CD8-positive, alpha-beta memory T cell (primary cell): Measurements from ENCODE around the gene ITGB1BP1. TPM values are rescaled to one million over a fixed set of nuclear protein-coding genes. Genes with fewer than 3 reads are reported as not detected.

Source experiments
- CTCF ChIA-PET: fragments of 350-600 bp; sonication (Branson Sonifier 250); formaldehyde crosslinking; loops from one replicate; lab custom pipeline; 2021; ENCODE audit warnings: antibody characterized with exemption; lab: Charles Lee
- POLR2A ChIA-PET: fragments of 350-600 bp; sonication (Branson Sonifier 250); formaldehyde crosslinking; loops from one replicate; lab custom pipeline; 2021; ENCODE audit warnings: antibody characterized with exemption; lab: Charles Lee
- DNase-seq, 5 donors: peaks; one replicate each; pipeline versions ENCODE4 v3.0.0 to v3.0.0-alpha.2; 2020 to 2022; ENCODE audit warnings: mixed read lengths in 1 of 5
- H3K27ac ChIP-seq: one replicate; pipeline ENCODE4 v1.7.0; 2013; ENCODE audit warnings: low read depth, mild to moderate bottlenecking, low read length, moderate library complexity
- H3K27me3 ChIP-seq: 2 replicates; pipeline ENCODE4 v1.7.0; 2013; ENCODE audit warnings: low read length, mild to moderate bottlenecking; ENCODE audit not compliant: insufficient read depth, poor library complexity, severe bottlenecking
- H3K36me3 ChIP-seq: 2 replicates; pipeline ENCODE4 v1.7.0; 2013; ENCODE audit warnings: mild to moderate bottlenecking, low read length, moderate library complexity; ENCODE audit not compliant: insufficient read depth
- H3K4me1 ChIP-seq: 2 replicates; pipeline ENCODE4 v1.7.0; 2013; ENCODE audit warnings: mild to moderate bottlenecking, low read length, moderate library complexity; ENCODE audit not compliant: insufficient read depth
- H3K4me3 ChIP-seq: 2 replicates; pipeline ENCODE4 v1.7.0; 2013; ENCODE audit warnings: mild to moderate bottlenecking, low read length
- H3K9me3 ChIP-seq: 2 replicates; pipeline ENCODE4 v1.7.0; 2013; ENCODE audit warnings: mild to moderate bottlenecking, low read length
- H3K27ac Mint-ChIP-seq, 8 donors: one replicate each; pipeline ENCODE4 v1.8.0; 2020 to 2021; ENCODE audit warnings: mixed read lengths in 8 of 8, mild to moderate bottlenecking in 6 of 8, inconsistent platforms in 3 of 8, moderate library complexity in 3 of 8
- H3K27me3 Mint-ChIP-seq, 2 donors: one replicate each; pipeline ENCODE4 v1.8.0; 2020 to 2021; ENCODE audit warnings: mixed read lengths in 2 of 2, mild to moderate bottlenecking in 1 of 2, moderate library complexity in 1 of 2
- H3K36me3 Mint-ChIP-seq, 3 donors: one replicate each; pipeline ENCODE4 v1.8.0; 2020 to 2021; ENCODE audit warnings: mixed read lengths in 3 of 3, inconsistent platforms in 1 of 3, mild to moderate bottlenecking in 1 of 3
- H3K4me1 Mint-ChIP-seq, 3 donors: one replicate each; pipeline ENCODE4 v1.8.0; 2020 to 2021; ENCODE audit warnings: mixed read lengths in 3 of 3, inconsistent platforms in 1 of 3, mild to moderate bottlenecking in 1 of 3
- H3K4me3 Mint-ChIP-seq, 7 donors: one replicate each; pipeline ENCODE4 v1.8.0; 2020 to 2021; ENCODE audit warnings: mixed read lengths in 7 of 7, mild to moderate bottlenecking in 6 of 7, moderate library complexity in 4 of 7, inconsistent platforms in 2 of 7
- H3K9me3 Mint-ChIP-seq, 5 donors: one replicate each; pipeline ENCODE4 v1.8.0; 2020 to 2022; ENCODE audit warnings: mixed read lengths in 5 of 5, mild to moderate bottlenecking in 3 of 5, moderate library complexity in 2 of 5, inconsistent platforms in 1 of 5
- polyA plus RNA-seq: library from polyadenylated mRNA; unstranded; fragments of 300-500 nt; fragmentation: Illumina TruSeq; gene quantifications from one replicate; pipeline ENCODE4 v1.2.3, GENCODE V29; 2021
- total RNA-seq, 2 experiments: library from RNA; stranded (reverse); gene quantifications; one replicate each; pipeline ENCODE4 v1.2.3, GENCODE V29; 2021

Gene ITGB1BP1
- total and polyA plus RNA-seq, 3 experiments from 2014 or later = 185 to 200 (median 195) TPM

GRCh38 chr2:9440058-9440727 is 16.9 kb upstream of the ITGB1BP1 start:
- Histone ChIP-seq H3K27ac (no peak overlapping the region), H3K4me1 (no peaks in the 10 kb centered on the region), H3K4me3 (no peak overlapping the region), H3K27me3 (no peaks in the 10 kb centered on the region), H3K36me3 (peaks cover 20% of the 10 kb centered on the region), H3K9me3 (no peaks in the 10 kb centered on the region)
- Mint-ChIP-seq H3K27me3 (no peaks in the 10 kb centered on the region), H3K4me3 (no peak overlapping the region), H3K27ac (no peak overlapping the region), H3K4me1 (peaks cover 0 to 15% (median 14%) of the 10 kb centered on the region in 3 donors), H3K9me3 (peaks cover 0 to 2% (median 0%) of the 10 kb centered on the region in 5 donors), H3K36me3 (peaks cover 21 to 77% (median 29%) of the 10 kb centered on the region in 3 donors)
- ChIA-PET CTCF (no interaction called here), POLR2A (no interaction called here)
- no peak for DNase-seq

GRCh38 chr2:9439536-9439935 is 16.2 kb upstream of the ITGB1BP1 start:
- DNase-seq = no peak
- no peaks in the 10 kb centered on the region for H3K9me3 ChIP-seq
- H3K4me1 Mint-ChIP-seq = peaks cover 0 to 9% (median 8%) of the 10 kb centered on the region in 3 donors
- H3K27me3 Mint-ChIP-seq = no peaks in the 10 kb centered on the region
- no peaks in the 10 kb centered on the region for H3K27me3 ChIP-seq
- H3K36me3 Mint-ChIP-seq = peaks cover 23 to 77% (median 32%) of the 10 kb centered on the region in 3 donors
- H3K4me3 Mint-ChIP-seq = no peak overlapping the region
- no peaks in the 10 kb centered on the region for H3K4me1 ChIP-seq
- H3K27ac Mint-ChIP-seq = no peak overlapping the region
- peaks cover 0 to 1% (median 0%) of the 10 kb centered on the region in 5 donors for H3K9me3 Mint-ChIP-seq
- ChIA-PET CTCF (no interaction called here), POLR2A (no interaction called here)
- peaks cover 20% of the 10 kb centered on the region for H3K36me3 ChIP-seq
- H3K27ac ChIP-seq = no peak overlapping the region
- H3K4me3 ChIP-seq = no peak overlapping the region

GRCh38 chr2:9434489-9434888 is 11.2 kb upstream of the ITGB1BP1 start:
- H3K4me3 Mint-ChIP-seq = no peak overlapping the region
- no peaks in the 10 kb centered on the region for H3K4me1 Mint-ChIP-seq
- POLR2A ChIA-PET = no interaction called here
- no peaks in the 10 kb centered on the region for H3K27me3 Mint-ChIP-seq
- H3K36me3 Mint-ChIP-seq = peaks cover 21 to 82% (median 36%) of the 10 kb centered on the region in 3 donors
- Histone ChIP-seq H3K27ac (no peak overlapping the region), H3K4me3 (no peak overlapping the region), H3K27me3 (no peaks in the 10 kb centered on the region), H3K36me3 (peaks cover 28% of the 10 kb centered on the region), H3K4me1 (no peaks in the 10 kb centered on the region), H3K9me3 (no peaks in the 10 kb centered on the region)
- CTCF ChIA-PET = no interaction called here
- H3K9me3 Mint-ChIP-seq = no peaks in the 10 kb centered on the region
- peak overlapping the region in 2 of 8 donors; percentile 36 to 61 for H3K27ac Mint-ChIP-seq
- DNase-seq = no peak

GRCh38 chr2:9430316-9431293 is 7.3 kb upstream of the ITGB1BP1 start:
- DNase-seq = no peak
- peak overlapping the region in 1 of 8 donors; percentile 2 for H3K27ac Mint-ChIP-seq
- H3K27me3 Mint-ChIP-seq = no peaks in the 10 kb centered on the region
- Histone ChIP-seq H3K36me3 (peaks cover 19% of the 10 kb centered on the region), H3K4me1 (no peaks in the 10 kb centered on the region), H3K27me3 (no peaks in the 10 kb centered on the region), H3K4me3 (no peak overlapping the region), H3K27ac (no peak overlapping the region), H3K9me3 (no peaks in the 10 kb centered on the region)
- POLR2A ChIA-PET = no interaction called here
- CTCF ChIA-PET = no interaction called here
- H3K4me1 Mint-ChIP-seq = peaks cover 0 to 4% (median 2%) of the 10 kb centered on the region in 3 donors
- peaks cover 11 to 59% (median 26%) of the 10 kb centered on the region in 3 donors for H3K36me3 Mint-ChIP-seq
- no peak overlapping the region for H3K4me3 Mint-ChIP-seq
- H3K9me3 Mint-ChIP-seq = no peaks in the 10 kb centered on the region

GRCh38 chr2:9428965-9429577 is 5.7 kb upstream of the ITGB1BP1 start:
- Mint-ChIP-seq H3K27me3 (no peaks in the 10 kb centered on the region), H3K4me1 (peaks cover 0 to 4% (median 2%) of the 10 kb centered on the region in 3 donors), H3K27ac (peak overlapping the region in 2 of 8 donors; percentile 18 to 40), H3K36me3 (peaks cover 7 to 48% (median 19%) of the 10 kb centered on the region in 3 donors), H3K9me3 (no peaks in the 10 kb centered on the region), H3K4me3 (no peak overlapping the region)
- Histone ChIP-seq H3K27ac (no peak overlapping the region), H3K9me3 (no peaks in the 10 kb centered on the region), H3K27me3 (no peaks in the 10 kb centered on the region), H3K36me3 (peaks cover 19% of the 10 kb centered on the region), H3K4me1 (peaks cover 8% of the 10 kb centered on the region), H3K4me3 (no peak overlapping the region)
- no peak for DNase-seq
- POLR2A ChIA-PET = no interaction called here
- CTCF ChIA-PET = no interaction called here

- DNase-seq = no peak
Observed at GRCh38 chr2:9424447-9425164, 1.3 kb upstream of the ITGB1BP1 start.

GRCh38 chr2:9423922-9424272 is 569 bp upstream of the ITGB1BP1 start:
- Histone ChIP-seq H3K27ac (peak overlapping the region; percentile 95), H3K36me3 (no peaks in the 10 kb centered on the region), H3K27me3 (no peaks in the 10 kb centered on the region), H3K4me1 (peaks cover 29% of the 10 kb centered on the region), H3K4me3 (peak overlapping the region; percentile 99), H3K9me3 (no peaks in the 10 kb centered on the region)
- no peaks in the 10 kb centered on the region for H3K9me3 Mint-ChIP-seq
- peak in 2 of 5 donors; percentile 13 for DNase-seq
- POLR2A ChIA-PET = interaction anchor here (1.4 to 3.0 kb wide), 3 partner anchors 47 to 132 kb away, joined by 3 to 28 read pairs (median 8); partner anchors contain the start of genes ADAM17 and IAH1
- no peak overlapping the region for H3K4me3 Mint-ChIP-seq
- H3K27me3 Mint-ChIP-seq = no peaks in the 10 kb centered on the region
- H3K36me3 Mint-ChIP-seq = peaks cover 0 to 27% (median 0%) of the 10 kb centered on the region in 3 donors
- CTCF ChIA-PET = no interaction called here
- peak overlapping the region in 2 of 8 donors; percentile 97 to 98 for H3K27ac Mint-ChIP-seq
- H3K4me1 Mint-ChIP-seq = peaks cover 30 to 38% (median 31%) of the 10 kb centered on the region in 3 donors

More at GRCh38 chr2:9424447-9425164, 1.3 kb upstream of the ITGB1BP1 start:
- Mint-ChIP-seq H3K36me3 (peaks cover 0 to 31% (median 0%) of the 10 kb centered on the region in 3 donors), H3K4me1 (peaks cover 25 to 31% (median 26%) of the 10 kb centered on the region in 3 donors), H3K4me3 (no peak overlapping the region), H3K9me3 (no peaks in the 10 kb centered on the region), H3K27ac (peak overlapping the region in 2 of 8 donors; percentile 97 to 98), H3K27me3 (no peaks in the 10 kb centered on the region)
- POLR2A ChIA-PET = interaction anchor here (1.4 to 3.0 kb wide), 2 partner anchors 46 to 49 kb away, joined by 3 to 28 read pairs; partner anchors contain the start of gene IAH1
- Histone ChIP-seq H3K36me3 (peaks cover under 1% of the 10 kb centered on the region), H3K4me1 (peaks cover 29% of the 10 kb centered on the region), H3K27me3 (no peaks in the 10 kb centered on the region), H3K9me3 (no peaks in the 10 kb centered on the region), H3K27ac (peak overlapping the region; percentile 95), H3K4me3 (peak overlapping the region; percentile 99)
- CTCF ChIA-PET = no interaction called here
